ENCODE data around the gene CLCN7.

CLCN7 gene

GRCh38 chr16:1429012-1429411, 45.8 kb downstream of the CLCN7 start:
- DNase-seq = no peak

- no peak for DNase-seq
Measured at GRCh38 chr16:1428511-1428910, 46.3 kb downstream of the CLCN7 start.

- no peak for DNase-seq
Measured at GRCh38 chr16:1427473-1428461, 47.1 kb downstream of the CLCN7 start.

DNA sequence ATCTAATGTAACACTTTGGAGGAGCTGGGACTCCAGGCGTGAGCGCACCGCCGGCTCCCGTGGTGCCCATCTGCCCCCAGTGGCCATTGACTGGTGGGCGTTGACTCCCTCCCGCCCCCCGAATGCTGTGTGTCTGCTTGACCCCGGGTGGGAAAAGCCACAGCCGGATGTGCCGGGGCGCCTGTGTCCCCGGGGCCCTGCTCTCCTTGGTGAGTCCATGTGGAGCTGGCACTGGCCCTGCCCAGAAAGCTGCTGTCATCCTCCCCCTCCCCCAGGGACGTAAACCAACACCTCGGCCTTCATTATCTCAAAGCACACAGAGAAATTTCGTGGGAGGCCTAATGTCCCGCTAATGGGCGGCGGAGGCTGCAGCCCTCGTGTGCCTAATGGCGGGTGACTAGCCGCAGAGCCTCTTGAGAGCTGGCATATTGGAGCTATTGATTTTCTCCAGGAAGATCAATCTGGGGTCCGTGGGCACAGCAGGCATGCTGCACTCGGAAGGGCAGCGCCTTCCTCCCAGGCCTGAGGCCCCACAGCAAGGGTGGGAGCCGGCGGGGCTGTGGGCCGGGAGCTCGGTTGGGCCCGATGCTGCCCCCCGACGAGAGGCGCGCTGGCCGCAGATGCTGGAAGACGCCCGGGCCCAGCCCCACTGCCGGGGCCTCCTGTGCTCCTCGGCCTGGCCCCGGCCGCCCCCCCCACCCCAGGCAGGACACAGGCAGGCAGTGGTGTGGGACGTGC, 47.9 kb downstream of the CLCN7 start:
- DNase-seq = no peak

- DNase-seq = no peak
Measured at GRCh38 chr16:1425616-1426370, 49.0 kb downstream of the CLCN7 start.

DNA sequence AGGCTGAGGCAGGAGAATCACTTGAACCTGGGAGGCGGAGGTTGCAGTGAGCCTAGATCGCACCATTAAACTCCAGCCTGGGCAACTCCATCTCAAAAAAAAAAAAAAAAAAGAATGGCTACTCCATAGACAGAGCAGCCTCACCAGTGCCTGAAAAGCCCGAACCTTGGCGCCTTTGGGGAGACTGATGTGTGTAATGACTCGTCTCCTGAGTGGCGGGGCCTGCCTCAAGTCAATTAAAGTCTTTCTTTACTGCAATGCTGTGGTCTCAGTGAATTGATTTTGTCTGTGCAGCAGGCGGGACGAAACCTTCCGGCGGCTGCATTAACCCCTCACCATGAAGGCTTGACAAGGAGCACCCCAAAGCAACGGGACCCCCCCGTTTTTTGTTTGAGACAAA, 50.8 kb downstream of the CLCN7 start:
- DNase-seq = no peak

- DNase-seq = no peak
Measured at GRCh38 chr16:1422076-1422475, 52.8 kb downstream of the CLCN7 start.

- no peak for DNase-seq
Measured at GRCh38 chr16:1420111-1420539, 54.7 kb downstream of the CLCN7 start.

- DNase-seq = no peak
Measured at GRCh38 chr16:1416521-1416941, 58.3 kb downstream of the CLCN7 start.

DNA sequence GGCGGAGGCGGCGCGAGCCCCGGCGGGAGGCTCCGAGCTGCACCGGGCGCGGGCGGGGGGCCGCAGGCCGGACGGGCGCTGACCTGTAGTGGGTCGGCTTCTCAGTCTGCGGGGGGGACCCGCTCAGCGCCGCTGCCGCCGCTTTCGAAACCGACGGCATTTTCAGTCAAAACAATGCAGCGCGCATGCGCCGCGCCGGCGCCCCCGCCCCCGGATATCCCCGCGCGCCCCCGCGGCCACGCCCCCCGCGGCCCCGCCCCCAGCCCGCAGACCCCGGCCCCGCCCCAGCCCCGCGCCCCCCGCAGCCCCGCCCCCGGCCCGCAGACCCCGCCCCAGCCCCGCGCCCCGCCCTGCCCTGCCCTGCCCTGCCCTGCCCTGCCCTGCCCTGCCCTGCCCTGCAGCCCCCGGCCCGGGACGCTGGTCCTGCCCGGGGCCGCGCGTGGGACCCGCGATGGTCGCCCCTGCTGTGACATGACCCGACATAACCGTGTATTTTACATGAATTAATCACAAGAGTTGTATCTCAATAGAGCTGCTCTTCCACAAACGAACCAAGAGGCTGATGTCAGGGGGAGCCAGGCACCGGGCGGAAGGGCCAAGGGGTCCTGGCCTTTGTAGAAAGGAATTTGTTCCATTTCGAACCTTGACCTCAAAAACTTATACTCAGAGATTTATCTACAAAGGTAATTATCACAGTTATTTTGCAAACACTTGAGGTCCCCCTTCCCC, 60.1 kb downstream of the CLCN7 start, which contains the start of gene UNKL:
TSS of gene UNKL (minus strand) at position 173 of the 729 bp plus-strand sequence. CDS start at position 160, 13 bp downstream.
- DNase-seq = no peak

DNA sequence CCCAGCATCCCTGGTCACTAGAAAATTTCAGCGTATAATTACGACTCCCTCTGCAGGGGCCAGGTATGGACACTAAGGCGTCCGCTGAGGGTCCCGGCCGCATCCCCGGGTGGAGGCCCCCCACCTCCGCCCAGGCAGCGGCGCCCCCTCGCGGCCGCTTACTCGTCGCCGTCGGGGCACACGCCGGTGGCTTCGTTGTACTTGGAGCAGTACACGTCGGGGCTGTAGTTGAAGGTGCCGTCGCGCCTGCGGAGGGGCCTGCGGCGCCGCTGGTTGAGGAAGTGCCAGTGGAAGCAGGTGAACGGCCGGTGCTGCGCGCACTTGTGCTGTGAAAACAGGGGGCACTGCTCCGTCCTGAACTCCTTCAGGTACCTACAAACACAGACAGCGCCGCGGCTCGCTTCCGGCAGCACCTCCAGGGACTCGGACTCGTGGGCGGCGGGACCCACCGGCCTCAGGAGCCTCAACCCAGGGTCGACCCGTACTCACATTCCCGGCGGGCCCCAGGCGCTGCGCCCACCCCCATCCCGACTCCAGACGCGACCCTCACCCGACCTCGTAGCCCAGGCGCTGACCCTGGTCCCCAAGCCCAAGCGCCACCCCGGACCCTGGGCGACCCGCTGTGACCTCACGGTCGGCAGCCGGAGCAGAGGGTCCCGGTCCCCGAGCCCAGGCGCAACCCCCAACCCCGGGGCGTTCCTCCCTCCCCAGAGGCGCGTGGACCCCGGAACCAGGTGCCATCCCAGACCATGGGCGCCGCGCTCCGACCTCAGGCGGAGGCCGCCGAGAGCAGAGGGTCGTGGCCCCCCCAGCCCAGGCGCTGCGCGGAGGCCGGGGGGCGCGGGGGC, 60.9 kb downstream of the CLCN7 start:
- no peak for DNase-seq

- no peak for DNase-seq
Measured at GRCh38 chr16:1412847-1413246, 62.0 kb downstream of the CLCN7 start.

DNA sequence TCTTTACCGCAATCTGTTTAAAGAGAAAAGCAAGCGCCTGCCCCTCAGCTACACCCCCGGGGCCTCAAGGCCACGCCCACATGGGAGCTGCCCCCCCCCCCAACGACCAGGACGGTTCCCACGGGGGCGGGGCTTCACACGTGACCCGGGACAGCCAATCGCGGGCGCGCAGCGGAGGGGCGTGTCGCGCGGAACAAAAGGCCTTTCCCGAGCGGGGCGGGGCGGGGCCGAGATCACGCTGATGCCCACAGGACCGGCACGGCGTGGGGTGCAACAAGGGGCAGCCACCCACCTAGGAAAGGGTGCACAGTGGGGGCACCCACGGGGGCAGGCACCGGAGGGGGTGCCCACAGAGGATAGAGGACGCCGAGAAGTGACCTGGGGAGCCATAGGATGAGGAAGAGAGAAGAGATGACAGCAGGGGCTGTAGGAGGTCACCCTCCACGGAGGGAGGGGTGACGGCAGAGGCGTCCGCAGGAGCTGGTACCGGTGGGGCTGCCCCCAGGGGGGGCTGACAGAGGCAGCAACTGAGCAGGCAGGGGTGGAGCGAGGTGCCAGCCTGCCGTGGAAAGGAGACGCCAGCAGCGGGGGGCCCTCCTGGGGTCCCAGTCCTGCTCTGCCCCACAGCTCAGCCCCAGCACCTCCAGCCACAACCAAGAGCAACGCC, 66.5 kb downstream of the CLCN7 start:
- DNase-seq = peak; percentile 40

DNA sequence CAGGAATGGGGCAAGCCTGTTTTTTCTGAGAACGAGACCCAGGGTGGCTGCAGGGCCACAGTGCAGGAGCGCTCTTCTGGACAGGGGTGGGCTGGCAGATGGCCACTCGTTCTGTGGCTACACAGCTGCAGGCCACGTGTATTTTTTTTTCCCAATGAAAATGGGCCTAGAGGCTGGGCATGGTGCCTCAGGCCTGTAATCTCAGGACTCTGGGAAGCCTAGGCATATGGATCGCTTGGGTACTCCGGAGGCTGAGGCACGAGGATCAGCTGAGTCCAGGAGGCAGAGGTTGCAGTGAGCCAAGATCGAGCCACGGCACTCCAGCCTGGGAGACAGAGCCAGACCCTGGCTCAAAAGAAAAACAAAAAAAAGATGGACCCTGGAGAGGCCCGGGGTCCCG, 67.1 kb downstream of the CLCN7 start:
- DNase-seq = no peak

- no peak for DNase-seq
Measured at GRCh38 chr16:1403733-1404132, 71.1 kb downstream of the CLCN7 start.

DNA sequence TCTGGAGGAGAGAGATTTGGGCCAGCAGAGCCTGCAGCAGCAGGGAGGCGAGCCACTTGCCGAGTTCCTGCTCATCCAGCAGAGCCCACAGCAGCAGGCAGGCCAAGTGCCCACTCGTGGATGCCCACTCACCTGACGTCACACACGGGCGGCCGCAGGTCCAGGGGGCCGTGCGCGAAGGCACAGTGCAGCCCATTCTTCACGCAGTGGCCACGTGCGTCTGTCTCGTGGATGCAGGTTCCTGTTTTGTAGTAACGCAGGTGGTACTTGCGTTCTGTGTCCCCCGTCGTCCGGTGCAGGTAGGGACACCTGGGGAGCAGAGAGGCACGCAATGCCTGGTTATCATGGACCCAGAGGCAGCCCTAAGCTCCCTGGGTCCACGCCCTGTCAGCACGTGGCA, 71.8 kb downstream of the CLCN7 start:
- no peak for DNase-seq

DNA sequence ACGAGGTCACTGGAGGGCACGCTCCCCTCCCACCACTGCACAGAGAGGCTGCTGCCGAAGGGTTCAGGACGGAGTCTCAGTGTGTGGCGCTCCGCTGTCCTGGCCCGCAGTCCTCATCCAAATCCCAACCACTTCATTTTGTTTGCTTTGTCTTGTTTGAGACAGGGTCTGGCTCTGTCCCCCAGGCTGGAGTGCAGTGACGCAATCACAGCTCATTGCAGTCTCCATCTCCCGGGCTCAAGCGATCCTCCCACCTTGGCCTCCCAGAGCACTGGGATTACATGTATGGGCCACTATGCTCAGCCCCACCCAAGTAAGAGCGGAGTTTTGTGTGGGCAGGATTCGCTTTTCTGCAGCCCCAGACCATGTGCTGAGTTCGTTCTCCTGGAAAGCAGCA, 73.1 kb downstream of the CLCN7 start:
- DNase-seq = no peak

- DNase-seq = no peak
Measured at GRCh38 chr16:1401061-1401757, 73.6 kb downstream of the CLCN7 start.

DNA sequence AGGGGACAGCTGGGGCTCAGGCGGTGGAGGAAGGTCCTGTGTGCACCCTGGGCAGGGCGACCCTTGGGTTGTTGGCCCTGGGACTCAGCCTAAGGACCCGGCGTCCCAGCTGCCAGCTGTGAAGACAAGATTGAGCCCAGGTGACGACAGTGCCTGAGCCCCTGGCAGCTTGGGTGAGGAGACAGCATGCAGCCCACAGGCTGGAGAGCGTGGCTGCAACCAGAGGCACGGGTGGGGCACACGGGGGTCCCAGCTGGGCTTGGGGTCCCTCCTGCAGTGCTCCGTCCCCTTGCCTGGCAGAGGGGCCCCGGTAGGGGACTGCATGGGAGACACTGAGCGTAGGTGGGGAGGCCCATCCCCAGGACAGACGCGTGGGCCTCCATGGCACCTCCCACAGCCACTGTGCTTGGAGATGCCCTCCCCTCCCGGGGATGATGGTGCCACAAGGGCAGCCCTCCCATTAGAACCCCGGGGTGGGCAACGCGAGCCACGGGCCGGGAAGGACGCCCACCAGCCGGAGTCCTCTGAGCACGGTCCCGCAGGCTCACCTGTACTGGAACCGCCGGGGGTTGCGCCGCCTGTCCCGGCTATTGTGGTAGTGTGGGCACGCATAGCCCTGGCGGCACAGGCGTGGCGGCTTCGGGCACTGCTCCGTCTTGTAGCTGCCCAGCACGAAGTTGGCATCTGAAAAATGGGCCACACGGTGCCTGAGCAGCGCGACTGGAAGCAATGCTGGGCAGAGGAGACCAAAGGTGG, 75.8 kb downstream of the CLCN7 start:
- DNase-seq = no peak

Data from NCI-H774 (cell line).